Type B pancreatic cell (in vitro differentiated cells): ENCODE data around the gene SDF4. TPM values are rescaled to one million over a fixed set of nuclear protein-coding genes. Genes with fewer than 3 reads are reported as not detected.

Source experiments
- DNase-seq: peaks from one replicate; pipeline ENCODE4 v3.0.0; 2021; ENCODE audit warnings: mixed read lengths; ENCODE audit not compliant: unreplicated experiment; ENCODE audit errors: extremely low spot score
- H3K27ac Mint-ChIP-seq: 2 replicates; pipeline ENCODE4 v1.8.0; 2021; ENCODE audit warnings: mild to moderate bottlenecking, mixed read lengths
- H3K27me3 Mint-ChIP-seq: 2 replicates; pipeline ENCODE4 v1.8.0; 2021; ENCODE audit warnings: mixed read lengths
- H3K36me3 Mint-ChIP-seq: 2 replicates; pipeline ENCODE4 v1.8.0; 2021; ENCODE audit warnings: mixed read lengths
- H3K4me1 Mint-ChIP-seq: one replicate; pipeline ENCODE4 v1.8.0; 2021; ENCODE audit warnings: mixed read lengths; ENCODE audit not compliant: unreplicated experiment
- H3K4me3 Mint-ChIP-seq: 2 replicates; pipeline ENCODE4 v1.8.0; 2021; ENCODE audit warnings: mild to moderate bottlenecking, mixed read lengths
- H3K9me3 Mint-ChIP-seq: 2 replicates; pipeline ENCODE4 v1.8.0; 2021; ENCODE audit warnings: mixed read lengths
- CTCF ChIP-seq: fragments of 200-600 bp; sonication (generic); conservative IDR thresholded peaks from 2 replicates; pipeline ENCODE4 v1.5.0; 2021; ENCODE audit warnings: antibody characterized with exemption, mild to moderate bottlenecking
- total RNA-seq: library from RNA; stranded (reverse); gene quantifications from 2 replicates; pipeline ENCODE4 v1.2.1, GENCODE V29; 2021; ENCODE audit warnings: low replicate concordance

SDF4 gene
- total RNA-seq, 1 donor from 2014 or later: 116 TPM

DNA sequence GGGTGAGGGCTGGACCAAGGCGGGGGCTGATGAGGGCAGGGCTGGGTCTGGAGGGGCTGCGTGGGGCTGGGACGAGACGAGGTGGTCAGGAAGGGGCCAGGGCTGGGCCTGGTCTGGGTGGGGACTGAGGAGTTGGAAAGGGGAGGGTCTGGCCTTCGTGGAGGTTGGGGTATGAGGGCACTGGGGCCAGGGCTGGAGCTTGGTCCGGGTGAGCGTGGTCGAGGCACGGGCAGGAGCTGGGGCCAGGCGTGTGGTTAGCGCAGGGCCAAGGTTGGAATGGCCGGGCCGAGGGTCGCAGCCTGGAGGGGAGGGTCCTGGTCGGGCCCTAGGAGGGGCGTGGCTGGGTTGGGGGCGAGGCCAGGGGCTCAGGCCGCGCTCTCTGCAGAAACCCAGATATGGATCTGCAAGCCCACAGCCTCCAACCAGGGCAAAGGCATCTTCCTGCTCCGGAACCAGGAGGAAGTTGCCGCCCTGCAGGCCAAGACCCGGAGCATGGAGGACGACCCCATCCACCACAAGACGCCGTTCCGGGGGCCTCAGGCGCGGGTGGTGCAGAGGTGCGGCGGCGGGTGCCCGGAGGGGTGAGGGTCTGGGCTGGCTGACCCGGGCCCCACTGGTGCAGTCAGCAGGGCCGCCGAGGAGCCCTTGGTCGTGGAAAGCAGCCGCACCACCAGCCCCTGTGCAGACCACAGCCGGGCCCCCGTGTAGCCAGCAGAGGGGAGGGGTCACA, 49.1 kb downstream of the SDF4 start:
- H3K27ac Mint-ChIP-seq: no peak overlapping the region
- no peak for DNase-seq
- no peak overlapping the region for H3K4me3 Mint-ChIP-seq
- H3K9me3 Mint-ChIP-seq: no peaks in the 10 kb centered on the region
- H3K36me3 Mint-ChIP-seq: no peaks in the 10 kb centered on the region
- no peak for TF ChIP-seq CTCF
- peaks cover 4% of the 10 kb centered on the region for H3K4me1 Mint-ChIP-seq
- no peaks in the 10 kb centered on the region for H3K27me3 Mint-ChIP-seq

- no peak for DNase-seq
- no peaks in the 10 kb centered on the region for H3K9me3 Mint-ChIP-seq
- TF ChIP-seq CTCF: no peak
These were observed 49.8 kb downstream of the SDF4 start for GRCh38 chr1:1181938-1182410.

DNA sequence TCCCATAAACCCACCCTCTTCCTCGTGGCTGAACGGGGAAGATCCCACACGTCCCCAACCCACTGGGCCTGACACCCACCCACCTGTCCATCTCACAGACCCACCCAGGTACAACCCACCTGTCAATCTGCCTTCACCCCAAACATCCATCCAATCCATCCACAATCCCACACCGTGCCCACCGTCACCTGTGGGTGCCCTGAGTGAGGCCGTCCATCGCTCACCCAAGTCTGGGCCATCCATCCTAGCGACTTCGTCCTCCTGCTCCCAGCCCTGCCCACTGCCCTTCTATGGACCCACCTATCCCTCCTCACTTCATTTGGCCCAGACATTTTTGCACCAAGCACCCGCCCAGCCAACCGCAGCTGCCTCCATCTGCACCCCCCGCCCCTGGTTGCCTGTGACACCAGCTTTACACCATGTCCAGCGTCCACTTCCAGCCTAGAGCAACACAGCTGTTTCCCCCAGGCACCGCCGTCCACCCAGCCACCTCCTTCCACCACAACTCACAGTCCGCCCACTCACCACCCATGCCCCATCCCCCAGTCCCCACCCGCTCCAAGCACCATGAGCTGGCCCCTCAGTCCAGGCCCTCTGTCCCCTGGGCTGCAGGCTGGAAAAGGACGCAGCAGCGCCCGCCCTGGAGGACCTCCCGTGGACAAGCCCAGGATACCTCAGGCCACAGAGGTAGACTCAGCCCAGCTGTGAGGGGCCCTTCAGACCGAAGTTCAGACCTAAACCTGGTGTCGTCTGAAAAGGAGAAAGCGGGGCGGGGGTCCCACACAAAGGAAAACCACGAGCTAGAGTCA, 50.5 kb downstream of the SDF4 start:
- no peak overlapping the region for H3K4me3 Mint-ChIP-seq
- H3K36me3 Mint-ChIP-seq: no peaks in the 10 kb centered on the region
- DNase-seq: no peak
- peaks cover 4% of the 10 kb centered on the region for H3K4me1 Mint-ChIP-seq
- no peak for TF ChIP-seq CTCF
- H3K9me3 Mint-ChIP-seq: no peaks in the 10 kb centered on the region
- H3K27me3 Mint-ChIP-seq: peaks cover 7% of the 10 kb centered on the region
- H3K27ac Mint-ChIP-seq: no peak overlapping the region

More at GRCh38 chr1:1181938-1182410, 49.8 kb downstream of the SDF4 start:
- peaks cover 3% of the 10 kb centered on the region for H3K27me3 Mint-ChIP-seq
- H3K4me3 Mint-ChIP-seq: no peak overlapping the region
- no peaks in the 10 kb centered on the region for H3K36me3 Mint-ChIP-seq
- peaks cover 4% of the 10 kb centered on the region for H3K4me1 Mint-ChIP-seq
- no peak overlapping the region for H3K27ac Mint-ChIP-seq

- H3K9me3 Mint-ChIP-seq: no peaks in the 10 kb centered on the region
- H3K36me3 Mint-ChIP-seq: no peaks in the 10 kb centered on the region
- H3K27me3 Mint-ChIP-seq: peaks cover 16% of the 10 kb centered on the region
- DNase-seq: no peak
- no peak for TF ChIP-seq CTCF
- H3K4me3 Mint-ChIP-seq: no peak overlapping the region
- H3K27ac Mint-ChIP-seq: no peak overlapping the region
- H3K4me1 Mint-ChIP-seq: peaks cover 4% of the 10 kb centered on the region
These were observed 51.6 kb downstream of the SDF4 start for GRCh38 chr1:1179983-1180861.

DNA sequence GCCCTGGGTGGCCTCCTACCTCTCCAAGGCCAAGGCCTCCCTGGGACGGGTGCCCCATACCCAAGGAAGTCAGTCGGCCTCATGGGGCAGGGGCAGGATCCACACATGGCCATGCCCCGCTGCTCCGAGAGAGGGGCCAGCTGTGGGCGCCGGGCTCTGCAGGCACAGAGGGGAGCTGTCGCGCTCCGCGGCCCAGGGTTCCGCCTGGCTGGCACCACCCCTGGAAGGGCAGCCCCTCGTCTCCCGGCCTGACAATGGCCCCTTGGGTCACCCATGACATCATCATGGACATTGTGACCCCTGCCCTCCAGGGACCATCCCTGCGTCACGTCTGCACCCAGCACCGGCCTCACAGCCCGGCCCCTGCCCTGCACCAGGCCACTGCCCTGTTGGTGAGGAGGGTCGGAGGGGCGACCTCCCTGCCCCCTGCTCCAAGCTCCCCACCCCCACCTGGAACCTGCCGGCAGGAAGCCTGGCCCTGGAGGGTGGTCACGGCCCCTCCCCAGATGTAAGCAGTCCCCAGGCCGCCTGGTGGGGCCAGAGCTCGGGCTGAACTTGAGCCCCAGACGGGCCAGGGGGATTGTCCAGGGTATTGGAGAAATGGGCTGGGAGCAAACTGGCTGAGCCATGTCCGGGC, 52.3 kb downstream of the SDF4 start:
- H3K4me3 Mint-ChIP-seq: no peak overlapping the region
- no peaks in the 10 kb centered on the region for H3K9me3 Mint-ChIP-seq
- H3K27ac Mint-ChIP-seq: no peak overlapping the region
- peaks cover 4% of the 10 kb centered on the region for H3K4me1 Mint-ChIP-seq
- no peak for TF ChIP-seq CTCF
- H3K27me3 Mint-ChIP-seq: peaks cover 18% of the 10 kb centered on the region
- no peak for DNase-seq
- H3K36me3 Mint-ChIP-seq: no peaks in the 10 kb centered on the region
